Natural killer cell (primary cell): ENCODE results near the gene CACFD1. TPM values are rescaled to one million over a fixed set of nuclear protein-coding genes. Genes with fewer than 3 reads are reported as not detected.

Experiments
- ATAC-seq, 3 donors: fragments of 150-1000 bp in 2 of 3; fragments of 200-7000 bp in 1 of 3; cut with Tn5 transposase; 1 replicate in 1 of 3; 2 replicates in 2 of 3; pipeline ENCODE4 v1.10.0; 2021; ENCODE audit warnings: mild to moderate bottlenecking in 2 of 3, moderate library complexity in 2 of 3
- DNase-seq, 2 donors: peaks; one replicate each; pipeline versions ENCODE4 v3.0.0 to v3.0.0-alpha.2; 2013 to 2021; ENCODE audit warnings: mixed read lengths in 1 of 2
- H3K27ac ChIP-seq: one replicate; pipeline ENCODE4 v1.5.1; 2013; ENCODE audit warnings: mild to moderate bottlenecking, low read length
- H3K27me3 ChIP-seq: one replicate; pipeline ENCODE4 v1.6.1; 2013; ENCODE audit warnings: low read length; ENCODE audit not compliant: control insufficient read depth, insufficient read depth
- H3K36me3 ChIP-seq: one replicate; pipeline ENCODE4 v1.6.1; 2013; ENCODE audit warnings: low read length; ENCODE audit not compliant: control insufficient read depth, insufficient read depth
- H3K4me1 ChIP-seq: one replicate; pipeline ENCODE4 v1.6.1; 2013; ENCODE audit warnings: low read length; ENCODE audit not compliant: control insufficient read depth, insufficient read depth
- H3K4me3 ChIP-seq: one replicate; pipeline ENCODE4 v1.5.1; 2013; ENCODE audit warnings: low read length
- H3K9me3 ChIP-seq: one replicate; pipeline ENCODE4 v1.6.1; 2013; ENCODE audit warnings: low read length; ENCODE audit not compliant: control insufficient read depth, insufficient read depth
- H3K27ac Mint-ChIP-seq, 2 donors: one replicate each; pipeline ENCODE4 v1.8.0; 2022; ENCODE audit warnings: mild to moderate bottlenecking in 2 of 2, mixed read lengths in 2 of 2, moderate library complexity in 1 of 2
- H3K27me3 Mint-ChIP-seq, 2 donors: one replicate each; pipeline ENCODE4 v1.8.0; 2022; ENCODE audit warnings: low read depth in 2 of 2, mixed read lengths in 2 of 2
- H3K36me3 Mint-ChIP-seq: one replicate; pipeline ENCODE4 v1.8.0; 2022; ENCODE audit warnings: mixed read lengths
- H3K4me1 Mint-ChIP-seq, 2 donors: one replicate each; pipeline ENCODE4 v1.8.0; 2022; ENCODE audit warnings: mixed read lengths in 2 of 2
- H3K4me3 Mint-ChIP-seq: one replicate; pipeline ENCODE4 v1.8.0; 2022; ENCODE audit warnings: mild to moderate bottlenecking, moderate library complexity, mixed read lengths
- H3K9me3 Mint-ChIP-seq, 2 donors: one replicate each; pipeline ENCODE4 v1.8.0; 2022; ENCODE audit warnings: mixed read lengths in 2 of 2
- CTCF ChIP-seq: fragments of 200-600 bp; IDR thresholded peaks from one replicate; pipeline ENCODE4 v1.8.0; 2022; ENCODE audit warnings: antibody characterized with exemption
- WGBS: methylation state at CpG from one replicate; pipeline ENCODE4 v1.1.7; 2013; ENCODE audit warnings: missing lambda C conversion rate; ENCODE audit not compliant: insufficient coverage; 5-methylcytosine and 5-hydroxymethylcytosine counted together
- intact Hi-C: fragments of 100-400 bp; cut with micrococcal nuclease; formaldehyde crosslinking; loops from one replicate; pipeline ENCODE4 v1.14.2; 2022
- total RNA-seq, 4 donors: library from RNA; stranded (reverse); fragments of 120-200 nt in 1 of 4; gene quantifications; one replicate each; pipeline versions ENCODE4 v1.2.3 to v1.2.4, GENCODE V29; 2013 to 2022

Gene CACFD1
- total RNA-seq, 3 donors from 2014 or later (not counting 1 experiment from before 2014, with no cell fraction given): 4.5 to 8.3 (median 5.4) TPM

DNA sequence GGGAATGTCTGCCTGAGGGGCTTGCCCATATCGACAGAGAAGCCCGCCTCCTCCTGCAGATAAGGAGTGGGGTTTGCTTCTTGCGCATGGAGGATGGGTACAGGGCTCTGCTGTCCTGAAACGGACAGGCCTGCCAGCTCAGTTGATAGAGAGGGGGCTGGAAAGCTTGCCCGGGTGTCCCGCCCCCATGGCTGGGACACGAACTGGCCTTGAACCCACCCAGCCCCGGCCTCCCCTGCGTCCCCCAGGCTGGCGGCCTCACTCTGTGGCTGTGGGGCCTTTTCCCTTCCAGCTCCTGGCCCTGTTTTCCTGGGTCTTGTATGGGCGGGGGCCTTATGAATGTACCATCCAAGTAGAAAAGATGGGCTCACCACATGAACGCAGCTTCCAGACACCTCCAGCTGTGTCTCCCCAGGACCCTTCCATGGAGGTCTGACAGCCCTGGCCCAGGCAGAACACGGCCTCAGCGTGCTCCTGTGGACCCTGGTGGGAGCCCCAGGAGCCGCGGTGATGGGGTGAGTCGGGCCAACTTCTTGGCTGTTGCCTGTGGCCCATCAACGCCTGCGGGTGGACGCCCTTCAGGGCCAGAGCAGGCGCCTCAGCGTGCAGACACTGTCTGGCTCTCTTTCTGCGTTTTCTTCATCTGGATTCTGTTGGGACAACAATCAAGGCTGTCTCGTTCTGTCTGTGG is 35.0 kb downstream of the CACFD1 start:
- no peak for ATAC-seq
- Histone ChIP-seq H3K4me3 (no peak overlapping the region), H3K27me3 (no peaks in the 10 kb centered on the region), H3K27ac (no peak overlapping the region), H3K9me3 (no peaks in the 10 kb centered on the region), H3K4me1 (no peaks in the 10 kb centered on the region), H3K36me3 (no peaks in the 10 kb centered on the region)
- H3K36me3 Mint-ChIP-seq: no peaks in the 10 kb centered on the region
- no peaks in the 10 kb centered on the region for H3K4me1 Mint-ChIP-seq
- no peak overlapping the region for H3K27ac Mint-ChIP-seq
- TF ChIP-seq CTCF: no peak
- no peak overlapping the region for H3K4me3 Mint-ChIP-seq
- no peak for DNase-seq
- WGBS: 93% methylated on average over 24 of the region's 24 CpGs
- intact Hi-C loops: no loop called here
- no peaks in the 10 kb centered on the region for H3K9me3 Mint-ChIP-seq
- H3K27me3 Mint-ChIP-seq: peaks cover 0 to 3% of the 10 kb centered on the region in 2 donors

- H3K27ac ChIP-seq: no peak overlapping the region
- no peaks in the 10 kb centered on the region for H3K4me1 ChIP-seq
- no peak overlapping the region for H3K27ac Mint-ChIP-seq
- H3K27me3 Mint-ChIP-seq: peaks cover 0 to 3% of the 10 kb centered on the region in 2 donors
- no peak overlapping the region for H3K4me3 Mint-ChIP-seq
- H3K27me3 ChIP-seq: no peaks in the 10 kb centered on the region
- ATAC-seq: no peak
- H3K36me3 Mint-ChIP-seq: no peaks in the 10 kb centered on the region
- intact Hi-C loops: no loop called here
- DNase-seq: no peak
- no peak for TF ChIP-seq CTCF
- no peaks in the 10 kb centered on the region for H3K36me3 ChIP-seq
- no peaks in the 10 kb centered on the region for H3K4me1 Mint-ChIP-seq
- no peak overlapping the region for H3K4me3 ChIP-seq
- WGBS: 96% methylated on average over 24 of the region's 24 CpGs
- H3K9me3 Mint-ChIP-seq: no peaks in the 10 kb centered on the region
- H3K9me3 ChIP-seq: no peaks in the 10 kb centered on the region
Observed at GRCh38 chr9:133495327-133496293, 35.8 kb downstream of the CACFD1 start.

- Histone ChIP-seq H3K27ac (no peak overlapping the region), H3K9me3 (peaks cover 10% of the 10 kb centered on the region), H3K36me3 (no peaks in the 10 kb centered on the region), H3K4me1 (no peaks in the 10 kb centered on the region), H3K4me3 (no peak overlapping the region), H3K27me3 (peaks cover 7% of the 10 kb centered on the region)
- Mint-ChIP-seq H3K4me3 (no peak overlapping the region), H3K27me3 (peaks cover 7 to 12% of the 10 kb centered on the region in 2 donors), H3K9me3 (peaks cover 0 to 10% of the 10 kb centered on the region in 2 donors), H3K27ac (no peak overlapping the region), H3K36me3 (peaks cover 12% of the 10 kb centered on the region), H3K4me1 (no peaks in the 10 kb centered on the region)
- TF ChIP-seq CTCF: no peak
- no peak for DNase-seq
- WGBS: 87% methylated on average over 35 of the region's 35 CpGs
- no peak for ATAC-seq
- intact Hi-C loops: no loop called here
Observed at GRCh38 chr9:133496861-133497842, 37.4 kb downstream of the CACFD1 start.
